Stimulated activated CD8-positive, alpha-beta memory T cell treated with anti-CD3 and anti-CD28 coated beads, Interleukin-12 subunit alpha, Interleukin-12 subunit beta, amount 100 ng/mL, for 24 hours (primary cell): ENCODE results near the gene TNS2.
"Not testable (repeated sequence)": the region's sequence is repeated elsewhere in the genome, so short reads cannot be mapped to it uniquely, and the experiment has no call there.

Source experiments
- DNase-seq: peaks from one replicate; pipeline ENCODE4 v3.0.0-alpha.2; 2020; ENCODE audit errors: extremely low read depth

Gene TNS2

GRCh38 chr12:53069621-53070410 lies 20.0 kb downstream of the TNS2 start:
- no peak for DNase-seq

- no peak for DNase-seq
These were observed 21.1 kb downstream of the TNS2 start for GRCh38 chr12:53070877-53071492.

- no peak for DNase-seq
These were observed 22.0 kb downstream of the TNS2 start for GRCh38 chr12:53071591-53072551.

- no peak for DNase-seq
These were observed 24.0 kb downstream of the TNS2 start for GRCh38 chr12:53073881-53074280.

GRCh38 chr12:53074283-53074998 lies 24.6 kb downstream of the TNS2 start:
- no peak for DNase-seq

- DNase-seq: no peak
These were observed 25.1 kb downstream of the TNS2 start for GRCh38 chr12:53074999-53075370.

- no peak for DNase-seq
These were observed 26.6 kb downstream of the TNS2 start for GRCh38 chr12:53076461-53076860.

- DNase-seq: no peak
These were observed 27.2 kb downstream of the TNS2 start for GRCh38 chr12:53077030-53077429.

- no peak for DNase-seq
These were observed 28.8 kb downstream of the TNS2 start for GRCh38 chr12:53078425-53079225.

- peak; percentile 85 for DNase-seq
These were observed 29.6 kb downstream of the TNS2 start, which contains the start of gene SPRYD3 for GRCh38 chr12:53079226-53080117. Gene SPRYD3 (minus strand): TSS chr12:53079390. CDS start chr12:53079333, 57 bp downstream.

GRCh38 chr12:53082637-53083175 lies 32.8 kb downstream of the TNS2 start:
- DNase-seq: no peak

- no peak for DNase-seq
These were observed 36.5 kb downstream of the TNS2 start for GRCh38 chr12:53086361-53086760.

- DNase-seq: no peak
These were observed 40.2 kb downstream of the TNS2 start for GRCh38 chr12:53090105-53090504.

GRCh38 chr12:53090554-53090953 lies 40.7 kb downstream of the TNS2 start:
- no peak for DNase-seq

GRCh38 chr12:53091756-53092155 lies 41.9 kb downstream of the TNS2 start:
- no peak for DNase-seq

- DNase-seq: no peak
These were observed 44.0 kb downstream of the TNS2 start for GRCh38 chr12:53093777-53094393.

- DNase-seq: no peak
These were observed 44.5 kb downstream of the TNS2 start for GRCh38 chr12:53094394-53094787.

GRCh38 chr12:53094796-53095595 lies 45.1 kb downstream of the TNS2 start:
- not testable (repeated sequence) for DNase-seq
